ENCODE data around the gene PSMA6.

DNA sequence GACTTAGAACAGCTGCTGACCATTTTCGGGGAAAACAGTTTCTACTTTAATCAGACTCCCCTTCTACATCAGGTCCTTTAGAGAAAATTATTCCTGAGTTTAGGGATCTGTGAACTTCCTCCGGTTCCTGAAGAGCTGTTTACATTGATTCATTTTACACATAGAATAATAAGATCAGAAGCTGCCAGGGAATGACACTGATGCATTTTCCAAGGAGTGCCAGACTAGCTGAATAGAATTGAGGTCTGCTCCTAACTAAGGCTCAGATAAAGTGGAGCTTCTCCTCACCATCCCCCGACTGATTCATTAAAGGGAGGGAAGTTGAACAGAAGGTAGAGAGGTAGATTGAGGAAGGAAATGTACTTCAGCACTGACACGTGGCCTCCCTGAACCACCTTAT is 41.9 kb upstream of the PSMA6 start:
- TF ChIP-seq, protein P1, sequence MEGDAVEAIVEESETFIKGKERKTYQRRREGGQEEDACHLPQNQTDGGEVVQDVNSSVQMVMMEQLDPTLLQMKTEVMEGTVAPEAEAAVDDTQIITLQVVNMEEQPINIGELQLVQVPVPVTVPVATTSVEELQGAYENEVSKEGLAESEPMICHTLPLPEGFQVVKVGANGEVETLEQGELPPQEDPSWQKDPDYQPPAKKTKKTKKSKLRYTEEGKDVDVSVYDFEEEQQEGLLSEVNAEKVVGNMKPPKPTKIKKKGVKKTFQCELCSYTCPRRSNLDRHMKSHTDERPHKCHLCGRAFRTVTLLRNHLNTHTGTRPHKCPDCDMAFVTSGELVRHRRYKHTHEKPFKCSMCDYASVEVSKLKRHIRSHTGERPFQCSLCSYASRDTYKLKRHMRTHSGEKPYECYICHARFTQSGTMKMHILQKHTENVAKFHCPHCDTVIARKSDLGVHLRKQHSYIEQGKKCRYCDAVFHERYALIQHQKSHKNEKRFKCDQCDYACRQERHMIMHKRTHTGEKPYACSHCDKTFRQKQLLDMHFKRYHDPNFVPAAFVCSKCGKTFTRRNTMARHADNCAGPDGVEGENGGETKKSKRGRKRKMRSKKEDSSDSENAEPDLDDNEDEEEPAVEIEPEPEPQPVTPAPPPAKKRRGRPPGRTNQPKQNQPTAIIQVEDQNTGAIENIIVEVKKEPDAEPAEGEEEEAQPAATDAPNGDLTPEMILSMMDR (IDR thresholded peaks at IDR 0.05; ENCODE audit: low read length), result no peak
- TF ChIP-seq EZH2 (optimal IDR thresholded peaks at IDR 0.05; ENCODE audit: low read depth, low read length), result no peak
- no peak for TF ChIP-seq EZH2phosphoT487 (IDR thresholded peaks at IDR 0.05; ENCODE audit: low read length)

All from MM.1S (cell line).